K562 (cell line): ENCODE results near the gene C8A. TPM values are rescaled to one million over a fixed set of nuclear protein-coding genes. Genes with fewer than 3 reads are reported as not detected.

ENCODE experiments used
- BRD9 ChIP-seq: fragments of 450-650 bp; IDR thresholded peaks from 2 replicates; pipeline ENCODE4 v1.6.1; 2018; ENCODE audit warnings: low read depth; ENCODE audit not compliant: partially characterized antibody
- EGR1 ChIP-seq: fragments of 450-650 bp; conservative IDR thresholded peaks from 2 replicates; pipeline ENCODE4 v1.6.1; 2017; ENCODE audit warnings: mild to moderate bottlenecking
- IRF2 ChIP-seq: sonication (generic); formaldehyde crosslinking; IDR thresholded peaks from 2 replicates; pipeline ENCODE4 v1.8.1; 2022; ENCODE audit warnings: mild to moderate bottlenecking, missing genetic modification reagents
- JUN ChIP-seq, 2 experiments: sonication (generic) in 1 of 2; formaldehyde crosslinking in 1 of 2; IDR thresholded peaks; 2 replicates each; pipeline versions ENCODE4 v1.6.1 to v1.8.0; 2012 to 2022; ENCODE audit warnings: borderline replicate concordance in 2 of 2, mild to moderate bottlenecking in 2 of 2, improper control_type of control experiment in 1 of 2, low read depth in 1 of 2, low read length in 1 of 2, missing genetic modification reagents in 1 of 2
- MBD2 ChIP-seq: sonication (generic); IDR thresholded peaks from 2 replicates; pipeline ENCODE4 v1.6.1; 2016; ENCODE audit warnings: low read depth, borderline replicate concordance
- NR1H2 ChIP-seq: sonication (generic); formaldehyde crosslinking; IDR thresholded peaks from 2 replicates; pipeline ENCODE4 v1.4.0; 2020; ENCODE audit warnings: mild to moderate bottlenecking, missing genetic modification reagents
- NR2C1 ChIP-seq, 2 experiments: fragments of 450-650 bp; IDR thresholded peaks; 2 replicates each; pipeline ENCODE4 v1.6.1; 2017; ENCODE audit warnings: mild to moderate bottlenecking in 2 of 2, antibody characterized with exemption in 1 of 2, inconsistent platforms in 1 of 2, missing compliant biosample characterization in 1 of 2, missing genetic modification characterization in 1 of 2
- RBM15 ChIP-seq: fragments of 200-400 bp; formaldehyde crosslinking; IDR thresholded peaks from 2 replicates; pipeline ENCODE4 v1.6.1; 2018; ENCODE audit warnings: mild to moderate bottlenecking, low read length, moderate library complexity; ENCODE audit not compliant: insufficient read depth
- SMARCA5 ChIP-seq: fragments of 450-650 bp; IDR thresholded peaks from 2 replicates; pipeline ENCODE4 v1.6.1; 2016
- SPI1 ChIP-seq: IDR thresholded peaks from 2 replicates; pipeline ENCODE4 v1.6.1; 2011; ENCODE audit warnings: low read depth, low read length, control low read depth, borderline replicate concordance
- SRSF9 ChIP-seq: fragments of 200-400 bp; formaldehyde crosslinking; IDR thresholded peaks from 2 replicates; pipeline ENCODE4 v1.6.1; 2017; ENCODE audit warnings: low read depth, low read length, borderline replicate concordance
- TARDBP ChIP-seq: fragments of 450-650 bp; IDR thresholded peaks from 2 replicates; pipeline ENCODE4 v1.6.1; 2016
- U2AF2 ChIP-seq: fragments of 200-400 bp; formaldehyde crosslinking; optimal IDR thresholded peaks from 2 replicates; pipeline ENCODE3; 2017; ENCODE audit warnings: low read depth, mild to moderate bottlenecking, low read length
- ZBTB40 ChIP-seq, 2 experiments: fragments of 450-650 bp in 1 of 2; sonication (generic) in 1 of 2; formaldehyde crosslinking in 1 of 2; IDR thresholded peaks; 2 replicates each; pipeline versions ENCODE4 v1.7.1 to v1.9.0; 2016 to 2022; ENCODE audit warnings: inconsistent platforms in 1 of 2, mild to moderate bottlenecking in 1 of 2, missing genetic modification reagents in 1 of 2
- ZFP30 ChIP-seq: fragments of 250-450 bp; sonication (Bioruptor Pico); IDR thresholded peaks from 2 replicates; pipeline ENCODE4 v1.8.0; 2022; ENCODE audit warnings: moderate library complexity, mild to moderate bottlenecking, inconsistent platforms, borderline replicate concordance
- ZNF134 ChIP-seq: fragments of 250-450 bp; sonication (Bioruptor Pico); conservative IDR thresholded peaks from 2 replicates; pipeline ENCODE4 v1.4.0; 2020
- ZNF668 ChIP-seq: fragments of 250-450 bp; sonication (Bioruptor Pico); IDR thresholded peaks from 2 replicates; pipeline ENCODE4 v1.8.0; 2022; ENCODE audit warnings: mild to moderate bottlenecking, inconsistent platforms
- polyA plus RNA-seq, 8 experiments: library from polyadenylated mRNA; depleted of rRNA in 4 of 8; stranded (reverse) in 5 of 8; unstranded in 3 of 8; fragments of >200 nt; fragmentation: Nextera tagmentation in 2 of 8; fragmentation: Illumina TruSeq in 1 of 8; extraction: Ambion mirVana in 2 of 8; extraction: Trizol in 1 of 8; gene quantifications; 2 replicates each; pipeline versions ENCODE4 v1.2.1 to v1.2.3, GENCODE V29; 2011 to 2014; ENCODE audit warnings: inconsistent platforms in 1 of 8, missing spikeins in 1 of 8
- total RNA-seq, 7 experiments: library from RNA; depleted of rRNA in 6 of 7; stranded (reverse); fragments of >200 nt in 6 of 7; fragmentation: Illumina TruSeq in 2 of 7; extraction: Trizol in 2 of 7; gene quantifications; 2 replicates each; pipeline versions ENCODE4 v1.2.1 to v1.2.3, GENCODE V29; 2011 to 2021; ENCODE audit warnings: low replicate concordance in 1 of 7

Gene C8A
- total and polyA plus RNA-seq, 9 of the 15 experiments (the other 6 are each of a cell fraction or from before 2014, with no cell fraction given): 0.09 TPM; not detected in 8

DNA sequence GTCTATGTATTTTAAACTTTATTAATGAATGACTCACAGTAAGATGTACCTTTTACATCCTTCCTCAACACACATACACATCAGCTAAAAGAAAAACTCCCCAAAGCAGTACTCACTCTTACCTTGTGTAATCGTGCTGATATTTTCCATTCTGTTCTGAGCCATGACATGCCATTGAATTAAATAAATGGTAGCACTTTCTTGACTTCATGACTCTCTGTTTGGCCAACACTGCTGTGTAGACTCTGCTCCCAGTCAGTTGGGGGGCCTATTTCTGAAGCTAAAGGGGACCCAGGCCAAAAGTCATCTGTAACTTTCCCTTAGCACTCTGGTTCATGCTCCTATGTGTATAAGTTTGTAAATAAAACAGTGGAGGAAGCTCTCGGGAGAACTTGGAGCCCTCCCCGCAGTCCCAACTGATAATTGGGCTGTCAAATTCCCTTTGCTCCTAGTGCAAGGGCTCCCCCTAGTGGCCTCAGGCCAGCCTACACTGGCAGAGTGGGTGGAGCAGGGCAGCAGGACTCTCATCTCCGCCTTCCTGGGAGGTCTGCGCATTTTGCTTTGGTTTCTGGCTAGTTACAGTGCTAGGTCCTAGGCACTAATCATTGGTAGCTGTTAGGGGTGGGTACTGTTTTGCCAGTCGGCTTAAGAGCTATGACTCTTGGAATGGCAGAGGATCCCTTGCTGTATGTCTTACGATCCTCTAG, 33.7 kb upstream of the C8A start (continued):
- TF ChIP-seq ZBTB40 (IDR thresholded peaks at IDR 0.05): no peak
- no peak for TF ChIP-seq ZBTB40 (CRISPR knock-in tag; IDR thresholded peaks at IDR 0.05)
- no peak for TF ChIP-seq SMARCA5
- TF ChIP-seq EGR1: peak; percentile 29; the same call in 1 of the 2 replicates
- no peak for TF ChIP-seq NR1H2
- TF ChIP-seq IRF2 (CRISPR knock-in tag): no peak
- no peak for TF ChIP-seq ZFP30
- TF ChIP-seq U2AF2: no peak
- TF ChIP-seq RBM15: no peak
- no peak for TF ChIP-seq NR2C1 (IDR thresholded peaks at IDR 0.05)
- TF ChIP-seq NR2C1 (tag; IDR thresholded peaks at IDR 0.05): no peak
- TF ChIP-seq JUN (IDR thresholded peaks at IDR 0.05; ENCODE audit: borderline replicate concordance, low read depth, low read length): no peak
- no peak for TF ChIP-seq JUN (CRISPR knock-in tag; IDR thresholded peaks at IDR 0.05; ENCODE audit: borderline replicate concordance)
- no peak for TF ChIP-seq ZNF668 (CRISPR knock-in tag)
- no peak for TF ChIP-seq SPI1
- no peak for TF ChIP-seq MBD2
- no peak for TF ChIP-seq SRSF9
- TF ChIP-seq TARDBP: no peak
- no peak for TF ChIP-seq BRD9
- TF ChIP-seq ZNF134: no peak
